AG09309 (cell line): ENCODE results near the gene OTUD5.
"Not testable (repeated sequence)": the region's sequence is repeated elsewhere in the genome, so short reads cannot be mapped to it uniquely, and the experiment has no call there.

Source experiments
- DNase-seq: peaks from one replicate; pipeline ENCODE4 v3.0.0-alpha.2; 2010; ENCODE audit warnings: low read depth
- H3K4me3 ChIP-seq: 2 replicates; pipeline ENCODE4 v1.5.1; 2011; ENCODE audit warnings: mild to moderate bottlenecking, low read depth, low read length, moderate library complexity; ENCODE audit not compliant: control insufficient read depth
- CTCF ChIP-seq: IDR thresholded peaks from 2 replicates; pipeline ENCODE4 v1.5.1; 2011; ENCODE audit warnings: mild to moderate bottlenecking, low read depth, low read length, inconsistent platforms; ENCODE audit not compliant: insufficient read depth, control insufficient read depth; ENCODE audit errors: missing control alignments

The OTUD5 gene

GRCh38 chrX:48983081-48983480, 25.7 kb upstream of the OTUD5 start:
- TF ChIP-seq CTCF: no peak
- no peak overlapping the region for H3K4me3 ChIP-seq
- DNase-seq: no peak

GRCh38 chrX:48981178-48981577, 23.8 kb upstream of the OTUD5 start:
- H3K4me3 ChIP-seq: no peak overlapping the region
- DNase-seq: no peak
- TF ChIP-seq CTCF: no peak

- not testable (repeated sequence) for DNase-seq
These were observed 22.9 kb upstream of the OTUD5 start for GRCh38 chrX:48980341-48980740.

GRCh38 chrX:48978226-48978625, 20.8 kb upstream of the OTUD5 start:
- H3K4me3 ChIP-seq: no peak overlapping the region
- DNase-seq: no peak
- TF ChIP-seq CTCF: no peak

More at GRCh38 chrX:48980341-48980740, 22.9 kb upstream of the OTUD5 start:
- H3K4me3 ChIP-seq: not testable (repeated sequence)

- no peak overlapping the region for H3K4me3 ChIP-seq
- no peak for DNase-seq
- TF ChIP-seq CTCF: no peak
These were observed 18.7 kb upstream of the OTUD5 start for GRCh38 chrX:48976086-48976485.

- no peak for TF ChIP-seq CTCF
- H3K4me3 ChIP-seq: no peak overlapping the region
- DNase-seq: no peak
These were observed 18.1 kb upstream of the OTUD5 start for GRCh38 chrX:48975541-48975940.

- no peak overlapping the region for H3K4me3 ChIP-seq
- TF ChIP-seq CTCF: no peak
These were observed 17.6 kb upstream of the OTUD5 start for GRCh38 chrX:48975041-48975440.

More at GRCh38 chrX:48975041-48975440, 17.6 kb upstream of the OTUD5 start:
- no peak for DNase-seq
